Measurements from ENCODE around the gene GEMIN5. TPM values are rescaled to one million over a fixed set of nuclear protein-coding genes. Genes with fewer than 3 reads are reported as not detected.

GEMIN5 gene
- total RNA-seq, 1 donor from 2014 or later: 35.3 TPM

- Mint-ChIP-seq H3K36me3 (ENCODE audit: low read depth) (peaks cover 3% of the 10 kb centered on the region), H3K27ac (ENCODE audit: unreplicated experiment) (no peak overlapping the region), H3K4me1 (no peaks in the 10 kb centered on the region), H3K27me3 (ENCODE audit: low read depth) (no peaks in the 10 kb centered on the region), H3K4me3 (no peak overlapping the region), H3K9me3 (no peaks in the 10 kb centered on the region)
- TF ChIP-seq, protein P1, sequence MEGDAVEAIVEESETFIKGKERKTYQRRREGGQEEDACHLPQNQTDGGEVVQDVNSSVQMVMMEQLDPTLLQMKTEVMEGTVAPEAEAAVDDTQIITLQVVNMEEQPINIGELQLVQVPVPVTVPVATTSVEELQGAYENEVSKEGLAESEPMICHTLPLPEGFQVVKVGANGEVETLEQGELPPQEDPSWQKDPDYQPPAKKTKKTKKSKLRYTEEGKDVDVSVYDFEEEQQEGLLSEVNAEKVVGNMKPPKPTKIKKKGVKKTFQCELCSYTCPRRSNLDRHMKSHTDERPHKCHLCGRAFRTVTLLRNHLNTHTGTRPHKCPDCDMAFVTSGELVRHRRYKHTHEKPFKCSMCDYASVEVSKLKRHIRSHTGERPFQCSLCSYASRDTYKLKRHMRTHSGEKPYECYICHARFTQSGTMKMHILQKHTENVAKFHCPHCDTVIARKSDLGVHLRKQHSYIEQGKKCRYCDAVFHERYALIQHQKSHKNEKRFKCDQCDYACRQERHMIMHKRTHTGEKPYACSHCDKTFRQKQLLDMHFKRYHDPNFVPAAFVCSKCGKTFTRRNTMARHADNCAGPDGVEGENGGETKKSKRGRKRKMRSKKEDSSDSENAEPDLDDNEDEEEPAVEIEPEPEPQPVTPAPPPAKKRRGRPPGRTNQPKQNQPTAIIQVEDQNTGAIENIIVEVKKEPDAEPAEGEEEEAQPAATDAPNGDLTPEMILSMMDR (conservative IDR thresholded peaks at IDR 0.05): no peak
- DNase-seq (ENCODE audit: low read depth, low spot score): no peak
Observed at GRCh38 chr5:154900066-154900465, 37.9 kb downstream of the GEMIN5 start.

- no peak for DNase-seq (ENCODE audit: low read depth, low spot score)
- Mint-ChIP-seq H3K4me3 (no peak overlapping the region), H3K9me3 (no peaks in the 10 kb centered on the region), H3K4me1 (no peaks in the 10 kb centered on the region), H3K36me3 (ENCODE audit: low read depth) (peaks cover 3% of the 10 kb centered on the region), H3K27me3 (ENCODE audit: low read depth) (no peaks in the 10 kb centered on the region), H3K27ac (ENCODE audit: unreplicated experiment) (no peak overlapping the region)
- TF ChIP-seq, protein P1 (conservative IDR thresholded peaks at IDR 0.05): no peak
Observed at GRCh38 chr5:154899151-154899816, 38.7 kb downstream of the GEMIN5 start.

- TF ChIP-seq, protein P1 (conservative IDR thresholded peaks at IDR 0.05): no peak
- H3K4me3 Mint-ChIP-seq: no peak overlapping the region
- peaks cover 7% of the 10 kb centered on the region for H3K36me3 Mint-ChIP-seq (ENCODE audit: low read depth)
- H3K4me1 Mint-ChIP-seq: no peaks in the 10 kb centered on the region
- DNase-seq (ENCODE audit: low read depth, low spot score): no peak
- H3K27me3 Mint-ChIP-seq (ENCODE audit: low read depth): no peaks in the 10 kb centered on the region
- H3K27ac Mint-ChIP-seq (ENCODE audit: unreplicated experiment): no peak overlapping the region
- no peaks in the 10 kb centered on the region for H3K9me3 Mint-ChIP-seq
Observed at GRCh38 chr5:154898210-154898609, 39.8 kb downstream of the GEMIN5 start.

GRCh38 chr5:154896562-154897165 lies 41.3 kb downstream of the GEMIN5 start:
- H3K27me3 Mint-ChIP-seq (ENCODE audit: low read depth): no peaks in the 10 kb centered on the region
- peaks cover 7% of the 10 kb centered on the region for H3K36me3 Mint-ChIP-seq (ENCODE audit: low read depth)
- no peak overlapping the region for H3K27ac Mint-ChIP-seq (ENCODE audit: unreplicated experiment)
- H3K9me3 Mint-ChIP-seq: no peaks in the 10 kb centered on the region
- no peak overlapping the region for H3K4me3 Mint-ChIP-seq
- TF ChIP-seq, protein P1 (conservative IDR thresholded peaks at IDR 0.05): no peak
- no peak for DNase-seq (ENCODE audit: low read depth, low spot score)
- no peaks in the 10 kb centered on the region for H3K4me1 Mint-ChIP-seq

DNA sequence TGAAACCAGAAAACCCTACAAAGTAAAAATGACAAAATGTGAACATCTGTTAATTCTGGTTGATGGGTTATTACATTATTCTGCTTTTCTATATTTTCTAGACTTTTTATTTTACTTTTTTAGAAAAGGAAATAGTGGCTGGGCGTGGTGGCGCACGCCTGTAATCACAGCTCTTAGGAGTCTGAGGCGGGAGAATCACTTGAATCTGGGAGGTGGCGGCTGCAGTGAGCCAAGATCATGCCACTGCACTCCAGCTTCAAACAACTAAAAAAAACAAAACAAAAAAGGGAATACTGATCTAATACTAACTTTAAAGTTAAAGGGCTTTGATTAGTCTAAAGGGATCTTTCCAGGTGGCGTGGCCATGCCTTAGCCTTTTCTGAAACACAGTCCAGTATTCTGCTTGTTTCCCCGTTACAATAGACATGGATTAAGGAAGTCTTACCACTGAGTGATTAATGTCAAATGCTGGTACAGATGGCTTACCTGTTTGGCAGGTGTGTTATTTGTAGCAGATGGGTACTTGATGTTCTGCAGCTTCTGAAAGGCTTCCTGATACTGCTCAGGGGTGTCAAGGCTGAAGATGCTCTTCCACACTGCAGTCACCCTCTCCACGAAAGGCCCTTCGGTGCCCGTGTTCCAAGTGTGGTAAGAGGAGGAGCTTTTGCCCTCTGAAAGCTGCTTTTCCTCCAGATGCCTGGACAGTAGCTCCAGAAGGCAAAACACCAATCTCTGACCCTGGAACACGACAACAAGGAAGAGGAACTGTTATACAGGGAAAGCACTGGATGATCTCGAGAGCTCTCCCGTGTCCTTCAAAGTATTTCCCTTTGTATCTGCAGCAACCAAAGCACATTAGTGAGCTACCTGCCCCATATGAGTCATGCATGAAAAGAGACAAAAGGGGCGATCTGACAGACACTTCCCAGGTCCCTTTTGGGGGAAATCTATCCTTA lies 42.1 kb downstream of the GEMIN5 start:
- Mint-ChIP-seq H3K9me3 (no peaks in the 10 kb centered on the region), H3K27ac (ENCODE audit: unreplicated experiment) (peak overlapping the region; percentile 27), H3K27me3 (ENCODE audit: low read depth) (no peaks in the 10 kb centered on the region), H3K4me3 (no peak overlapping the region), H3K4me1 (no peaks in the 10 kb centered on the region), H3K36me3 (ENCODE audit: low read depth) (peaks cover 7% of the 10 kb centered on the region)
- no peak for DNase-seq (ENCODE audit: low read depth, low spot score)
- TF ChIP-seq, protein P1 (conservative IDR thresholded peaks at IDR 0.05): no peak
